H9 (cell line): ENCODE data around the gene MYCN. TPM values are rescaled to one million over a fixed set of nuclear protein-coding genes. Genes with fewer than 3 reads are reported as not detected.
A peak's percentile ranks its signal among the peaks of the same experiment; 100 is the strongest.

Experiments used
- DNase-seq: peaks from one replicate; pipeline ENCODE4 v3.0.0-alpha.2; 2017
- H2AFZ ChIP-seq: one replicate; pipeline ENCODE4 v1.6.1; 2013; ENCODE audit warnings: mild to moderate bottlenecking, low read length, control low read depth, moderate library complexity
- H2AK5ac ChIP-seq: 2 replicates; pipeline ENCODE4 v1.6.1; 2013; ENCODE audit warnings: low read length, control low read depth, mixed read lengths; ENCODE audit not compliant: insufficient read length
- H2BK120ac ChIP-seq: one replicate; pipeline ENCODE4 v1.6.1; 2013; ENCODE audit warnings: low read depth, mild to moderate bottlenecking, low read length, control low read depth, inconsistent platforms; ENCODE audit not compliant: poor library complexity, severe bottlenecking
- H2BK12ac ChIP-seq: 2 replicates; pipeline ENCODE4 v1.6.1; 2013; ENCODE audit warnings: low read length, control low read depth, mixed read lengths, low read depth; ENCODE audit not compliant: insufficient read length
- H2BK15ac ChIP-seq: 2 replicates; pipeline ENCODE4 v1.6.1; 2013; ENCODE audit warnings: low read depth, low read length, control low read depth
- H2BK20ac ChIP-seq: one replicate; pipeline ENCODE4 v1.6.1; 2013; ENCODE audit warnings: low read depth, mild to moderate bottlenecking, low read length, control low read depth, inconsistent platforms; ENCODE audit not compliant: poor library complexity, severe bottlenecking
- H2BK5ac ChIP-seq: 2 replicates; pipeline ENCODE4 v1.6.1; 2013; ENCODE audit warnings: low read length, control low read depth, mixed read lengths; ENCODE audit not compliant: insufficient read length
- H3K14ac ChIP-seq: 2 replicates; pipeline ENCODE4 v1.6.1; 2013; ENCODE audit warnings: low read length, control low read depth; ENCODE audit not compliant: insufficient read depth
- H3K18ac ChIP-seq: 2 replicates; pipeline ENCODE4 v1.6.1; 2013; ENCODE audit warnings: low read depth, mild to moderate bottlenecking, mixed read lengths, low read length, control low read depth; ENCODE audit not compliant: insufficient read length
- H3K23ac ChIP-seq: 2 replicates; pipeline ENCODE4 v1.6.1; 2013; ENCODE audit warnings: low read length, control low read depth, mixed read lengths, low read depth; ENCODE audit not compliant: insufficient read length
- H3K23me2 ChIP-seq: 2 replicates; pipeline ENCODE4 v1.6.1; 2013; ENCODE audit warnings: low read depth, mild to moderate bottlenecking, mixed read lengths, low read length, control low read depth; ENCODE audit not compliant: insufficient read length, poor library complexity, severe bottlenecking
- H3K27ac ChIP-seq: 2 replicates; pipeline ENCODE4 v1.5.1; 2013; ENCODE audit warnings: low read length, control low read depth, mixed read lengths, low read depth; ENCODE audit not compliant: insufficient read length
- H3K27me3 ChIP-seq: 2 replicates; pipeline ENCODE4 v1.6.1; 2013; ENCODE audit warnings: low read length, control low read depth, inconsistent platforms; ENCODE audit not compliant: insufficient read depth
- H3K4ac ChIP-seq: 2 replicates; pipeline ENCODE4 v1.6.1; 2013; ENCODE audit warnings: low read depth, mild to moderate bottlenecking, control low read depth, inconsistent platforms, low read length, moderate library complexity
- H3K4me1 ChIP-seq: 2 replicates; pipeline ENCODE4 v1.6.1; 2013; ENCODE audit warnings: low read length, control low read depth, inconsistent platforms; ENCODE audit not compliant: insufficient read depth
- H3K4me2 ChIP-seq: 2 replicates; pipeline ENCODE4 v1.6.1; 2013; ENCODE audit warnings: low read length, control low read depth, mixed read lengths; ENCODE audit not compliant: insufficient read length, insufficient read depth
- H3K56ac ChIP-seq: 2 replicates; pipeline ENCODE4 v1.6.1; 2013; ENCODE audit warnings: low read depth, mild to moderate bottlenecking, mixed read lengths, low read length, control low read depth; ENCODE audit not compliant: insufficient read length
- H3K79me1 ChIP-seq: 2 replicates; pipeline ENCODE4 v1.6.1; 2013; ENCODE audit warnings: low read depth, mild to moderate bottlenecking, moderate library complexity, low read length, control low read depth, inconsistent platforms; ENCODE audit not compliant: insufficient read depth, poor library complexity, severe bottlenecking
- H3K79me2 ChIP-seq: 2 replicates; pipeline ENCODE4 v1.6.1; 2013; ENCODE audit warnings: low read length, control low read depth, inconsistent platforms; ENCODE audit not compliant: insufficient read depth
- H3K9ac ChIP-seq: 2 replicates; pipeline ENCODE4 v1.6.1; 2013; ENCODE audit warnings: low read length, control low read depth, mixed read lengths; ENCODE audit not compliant: insufficient read length; ENCODE audit errors: extremely low read depth
- H3K9me3 ChIP-seq: one replicate; pipeline ENCODE4 v1.6.1; 2013; ENCODE audit warnings: low read depth, low read length, inconsistent platforms; ENCODE audit not compliant: control insufficient read depth
- H3T11ph ChIP-seq: one replicate; pipeline ENCODE4 v1.6.1; 2013; ENCODE audit warnings: mild to moderate bottlenecking, low read length, control low read depth, inconsistent platforms
- H4K20me1 ChIP-seq: one replicate; pipeline ENCODE4 v1.6.1; 2013; ENCODE audit not compliant: control insufficient read depth, insufficient read length, insufficient read depth
- H4K5ac ChIP-seq: 2 replicates; pipeline ENCODE4 v1.6.1; 2013; ENCODE audit warnings: low read depth, mild to moderate bottlenecking, mixed read lengths, low read length, control low read depth; ENCODE audit not compliant: insufficient read length
- H4K8ac ChIP-seq: replicated peaks from 2 replicates; pipeline ENCODE4 v1.6.1; 2013; ENCODE audit warnings: low read length, control low read depth, mixed read lengths, low read depth; ENCODE audit not compliant: insufficient read length
- H4K91ac ChIP-seq: 2 replicates; pipeline ENCODE4 v1.6.1; 2013; ENCODE audit warnings: low read depth, mild to moderate bottlenecking, moderate library complexity, mixed read lengths, low read length, control low read depth; ENCODE audit not compliant: insufficient read length
- H3K27ac Mint-ChIP-seq, 3 experiments: 2 replicates in 2 of 3; 3 replicates in 1 of 3; pipeline ENCODE4 v1.8.0; 2020 to 2021; ENCODE audit warnings: mixed read lengths in 3 of 3, mild to moderate bottlenecking in 1 of 3, moderate library complexity in 1 of 3
- H3K27me3 Mint-ChIP-seq: 2 replicates; pipeline ENCODE4 v1.8.0; 2021; ENCODE audit warnings: low read depth, mild to moderate bottlenecking, moderate library complexity, mixed read lengths
- H3K36me3 Mint-ChIP-seq, 3 experiments: 2 replicates in 2 of 3; 3 replicates in 1 of 3; pipeline ENCODE4 v1.8.0; 2020 to 2021; ENCODE audit warnings: low read depth in 3 of 3, mixed read lengths in 3 of 3; ENCODE audit not compliant: insufficient read depth in 1 of 3
- H3K4me1 Mint-ChIP-seq, 2 experiments: 2 replicates each; pipeline ENCODE4 v1.8.0; 2020; ENCODE audit warnings: mixed read lengths in 2 of 2
- H3K4me3 Mint-ChIP-seq, 2 experiments: 2 replicates in 1 of 2; 3 replicates in 1 of 2; pipeline ENCODE4 v1.8.0; 2020 to 2021; ENCODE audit warnings: mild to moderate bottlenecking in 2 of 2, mixed read lengths in 2 of 2, moderate library complexity in 1 of 2
- H3K9me3 Mint-ChIP-seq, 2 experiments: 2 replicates in 1 of 2; 3 replicates in 1 of 2; pipeline ENCODE4 v1.8.0; 2020; ENCODE audit warnings: mild to moderate bottlenecking in 2 of 2, mixed read lengths in 2 of 2, moderate library complexity in 1 of 2
- WGBS: extraction: QIAGEN DNeasy Blood & Tissue Kit; methylation state at CpG from one replicate; pipeline ENCODE4 v1.1.7; 2013; ENCODE audit warnings: missing lambda C conversion rate, low lambda C conversion rate, mixed read lengths; ENCODE audit not compliant: insufficient read length; ENCODE audit errors: extremely low coverage; 5-methylcytosine and 5-hydroxymethylcytosine counted together
- total RNA-seq: library from RNA; stranded (reverse); gene quantifications from 2 replicates; pipeline ENCODE4 v1.2.1, GENCODE V29; 2021
- TF ChIP-seq, protein P1 (sequence below): fragments of 200-600 bp; sonication (generic); conservative IDR thresholded peaks from 3 replicates; pipeline ENCODE4 v1.8.0; 2021; ENCODE audit warnings: antibody characterized with exemption, mild to moderate bottlenecking

The MYCN gene
- total RNA-seq, 1 experiment from 2014 or later: 100.0 TPM

DNA sequence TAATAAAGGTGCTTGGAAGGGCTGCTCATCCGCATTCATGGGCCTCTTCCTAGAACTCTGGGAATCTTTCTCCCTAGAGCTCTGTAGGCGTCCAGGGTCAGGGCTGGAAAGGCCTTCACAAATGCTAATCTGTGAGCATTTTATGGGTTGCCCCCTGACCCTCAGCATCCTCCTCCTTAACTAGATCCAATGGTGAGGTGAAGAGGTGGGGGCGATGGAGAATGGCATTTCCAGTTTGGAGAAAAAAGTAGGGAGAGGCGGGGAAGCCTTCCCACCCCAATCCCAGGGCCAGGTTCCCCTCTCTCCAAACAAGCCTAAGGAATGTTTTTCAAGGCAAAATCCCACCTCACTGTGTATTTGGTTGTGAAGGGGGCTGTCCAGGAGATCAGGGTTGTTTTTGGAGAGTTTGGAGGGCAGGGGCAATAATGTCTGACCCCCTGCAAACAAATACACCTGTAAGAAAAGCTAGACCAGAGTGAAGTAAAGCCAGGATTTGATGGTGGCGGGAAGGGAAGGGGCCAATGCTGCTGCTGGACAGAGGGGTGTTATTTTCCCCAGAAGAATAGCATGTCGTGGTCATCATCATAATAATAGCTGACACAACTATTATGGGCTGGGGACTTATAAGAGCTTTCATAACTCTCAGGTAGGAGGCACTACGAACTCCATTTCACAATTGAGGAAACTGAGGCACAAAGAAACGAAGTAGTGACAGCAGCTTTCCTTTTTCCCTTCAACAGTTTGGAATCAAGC lies 1.4 kb upstream of the MYCN start:
- Histone ChIP-seq H3K4me2 (peak overlapping the region; percentile 98), H3K18ac (no peak overlapping the region), H3K9me3 (no peaks in the 10 kb centered on the region), H2BK20ac (no peak overlapping the region), H2BK5ac (no peak overlapping the region), H2BK120ac (no peak overlapping the region), H4K5ac (no peak overlapping the region), H3K14ac (no peak overlapping the region), H3K79me1 (no peaks in the 10 kb centered on the region), H3K4ac (no peak overlapping the region), H3K79me2 (peaks cover 30% of the 10 kb centered on the region), H3T11ph (no peak overlapping the region), H4K91ac (no peak overlapping the region), H3K27me3 (no peaks in the 10 kb centered on the region), H4K20me1 (no peaks in the 10 kb centered on the region), H2AFZ (no peak overlapping the region), H3K27ac (peak overlapping the region; percentile 72), H3K23me2 (peaks cover 14% of the 10 kb centered on the region), H4K8ac (no peak overlapping the region), H3K23ac (no peak overlapping the region), H3K4me1 (peaks cover 10% of the 10 kb centered on the region), H3K9ac (no peak overlapping the region), H3K56ac (no peak overlapping the region), H2BK15ac (no peak overlapping the region), H2AK5ac (no peak overlapping the region), H2BK12ac (no peak overlapping the region)
- H3K4me1 Mint-ChIP-seq: peaks cover 49 to 57% of the 10 kb centered on the region in 2 experiments
- H3K4me3 Mint-ChIP-seq: peak overlapping the region; percentile 65 to 94
- peaks cover 5% of the 10 kb centered on the region for H3K27me3 Mint-ChIP-seq
- H3K36me3 Mint-ChIP-seq: peaks cover 17 to 18% (median 17%) of the 10 kb centered on the region in 3 experiments
- peaks cover 6 to 8% of the 10 kb centered on the region in 2 experiments; a peak in 3 of 5 replicates for H3K9me3 Mint-ChIP-seq
- H3K27ac Mint-ChIP-seq: peak overlapping the region; percentile 47 to 96 (median 79); a peak in 6 of 7 replicates
- TF ChIP-seq, protein P1, sequence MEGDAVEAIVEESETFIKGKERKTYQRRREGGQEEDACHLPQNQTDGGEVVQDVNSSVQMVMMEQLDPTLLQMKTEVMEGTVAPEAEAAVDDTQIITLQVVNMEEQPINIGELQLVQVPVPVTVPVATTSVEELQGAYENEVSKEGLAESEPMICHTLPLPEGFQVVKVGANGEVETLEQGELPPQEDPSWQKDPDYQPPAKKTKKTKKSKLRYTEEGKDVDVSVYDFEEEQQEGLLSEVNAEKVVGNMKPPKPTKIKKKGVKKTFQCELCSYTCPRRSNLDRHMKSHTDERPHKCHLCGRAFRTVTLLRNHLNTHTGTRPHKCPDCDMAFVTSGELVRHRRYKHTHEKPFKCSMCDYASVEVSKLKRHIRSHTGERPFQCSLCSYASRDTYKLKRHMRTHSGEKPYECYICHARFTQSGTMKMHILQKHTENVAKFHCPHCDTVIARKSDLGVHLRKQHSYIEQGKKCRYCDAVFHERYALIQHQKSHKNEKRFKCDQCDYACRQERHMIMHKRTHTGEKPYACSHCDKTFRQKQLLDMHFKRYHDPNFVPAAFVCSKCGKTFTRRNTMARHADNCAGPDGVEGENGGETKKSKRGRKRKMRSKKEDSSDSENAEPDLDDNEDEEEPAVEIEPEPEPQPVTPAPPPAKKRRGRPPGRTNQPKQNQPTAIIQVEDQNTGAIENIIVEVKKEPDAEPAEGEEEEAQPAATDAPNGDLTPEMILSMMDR: no peak
- no CpG with 5 or more reads among the region's 8 CpGs for WGBS
- peak; percentile 77 for DNase-seq
